Medulla oblongata (tissue), 1 donor: Measurements from ENCODE around the gene ARPIN.
A peak's percentile ranks its signal among the peaks of the same experiment; 100 is the strongest.
"Not testable (repeated sequence)": the region's sequence is repeated elsewhere in the genome, so short reads cannot be mapped to it uniquely, and the experiment has no call there.

Experiments used
- DNase-seq: peaks from one replicate; pipeline ENCODE4 v3.0.0-alpha.2; 2015; ENCODE audit errors: extremely low spot score

Gene ARPIN

DNA sequence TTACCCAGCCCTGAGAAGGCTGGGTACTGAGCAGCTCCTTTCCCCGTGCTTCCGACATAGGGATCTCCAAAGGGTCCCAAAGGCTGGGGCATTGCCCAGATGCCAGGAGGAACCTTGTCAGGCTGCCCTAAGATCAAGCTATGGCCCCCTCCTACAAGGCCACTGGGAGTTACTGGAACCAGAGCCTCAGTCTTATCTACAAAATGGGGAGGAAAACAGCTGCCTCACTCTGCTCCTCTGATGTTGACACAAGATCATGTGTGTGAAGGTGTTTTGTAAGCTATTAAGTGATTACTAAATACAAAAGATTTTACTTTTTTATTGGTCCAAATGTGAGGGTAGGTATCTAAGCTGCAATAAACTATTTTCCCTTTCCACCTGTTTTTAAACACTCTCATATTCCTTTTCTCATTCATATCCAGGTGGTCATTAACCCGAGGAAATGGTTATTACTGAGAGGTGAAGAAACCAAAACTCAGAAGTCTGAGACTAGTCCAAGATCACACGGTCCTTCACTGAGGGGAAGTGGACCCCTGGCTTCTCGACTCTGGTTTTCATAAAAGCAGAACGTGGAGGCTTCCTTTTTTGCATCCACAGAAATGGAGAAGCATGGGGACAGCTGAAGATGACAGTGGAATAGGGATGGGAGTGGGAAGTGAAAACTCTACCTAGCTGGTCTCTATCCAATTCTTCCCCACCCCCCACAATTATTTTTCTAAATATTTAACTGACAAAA lies 1.7 kb downstream of the ARPIN start:
- peak; percentile 63 for DNase-seq

DNA sequence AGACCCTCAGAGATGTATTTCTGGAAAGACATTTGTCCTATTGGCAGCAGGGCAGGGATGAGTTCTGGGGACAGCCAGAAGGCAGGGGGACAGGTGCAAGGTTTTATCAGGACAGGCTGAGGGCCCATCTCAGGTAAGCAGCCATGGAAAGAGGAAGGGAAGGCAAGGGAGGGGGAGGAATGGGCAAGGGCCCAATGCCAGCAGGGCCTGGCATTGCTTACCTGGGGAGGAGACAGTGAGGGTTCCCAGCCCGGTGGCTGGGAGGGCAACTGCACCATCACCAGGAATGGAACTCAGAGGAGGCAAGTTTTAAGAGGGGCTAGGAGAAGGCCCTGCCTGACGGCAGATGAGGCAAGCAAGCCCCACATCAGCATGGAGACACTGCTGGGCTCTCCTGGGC lies 3.1 kb downstream of the ARPIN start:
- no peak for DNase-seq

DNA sequence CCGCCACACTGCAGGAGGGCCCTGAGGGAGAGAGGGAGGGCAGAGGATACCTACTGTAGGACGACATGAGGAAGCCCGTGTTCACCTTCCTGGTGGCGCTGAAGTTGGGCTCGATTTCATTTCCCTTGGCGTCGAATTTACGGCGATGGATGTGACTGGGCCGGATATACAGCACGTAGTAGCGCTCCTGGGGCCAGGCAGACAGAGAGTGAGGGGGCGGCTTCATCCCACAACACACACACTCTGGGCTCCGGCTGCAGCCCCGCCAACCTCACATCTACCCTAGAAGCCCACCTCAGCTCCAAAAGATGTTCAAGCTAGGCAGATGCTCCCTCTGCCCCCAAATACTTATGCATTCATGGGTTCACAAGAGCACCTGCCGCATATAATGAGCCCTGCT lies 4.5 kb downstream of the ARPIN start:
- no peak for DNase-seq

DNA sequence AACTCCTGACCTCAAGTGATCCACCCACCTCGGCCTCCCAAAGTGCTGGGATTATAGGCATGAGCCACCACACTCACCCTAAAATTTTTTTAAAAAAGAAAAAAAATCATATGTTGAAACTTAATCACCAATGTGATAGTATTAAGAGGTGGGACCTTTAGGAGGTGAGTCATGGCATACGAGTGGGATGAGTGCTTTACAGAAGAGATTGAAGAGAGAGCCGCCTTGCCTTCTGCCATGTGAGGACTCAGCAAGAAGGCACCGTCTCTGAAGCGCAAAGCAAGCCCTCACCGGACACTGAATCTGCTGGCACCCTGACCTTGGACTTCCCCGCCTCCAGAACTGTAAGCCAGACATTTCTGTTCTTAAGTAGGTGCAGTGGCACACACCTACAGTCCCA lies 5.5 kb downstream of the ARPIN start:
- no peak for DNase-seq

DNA sequence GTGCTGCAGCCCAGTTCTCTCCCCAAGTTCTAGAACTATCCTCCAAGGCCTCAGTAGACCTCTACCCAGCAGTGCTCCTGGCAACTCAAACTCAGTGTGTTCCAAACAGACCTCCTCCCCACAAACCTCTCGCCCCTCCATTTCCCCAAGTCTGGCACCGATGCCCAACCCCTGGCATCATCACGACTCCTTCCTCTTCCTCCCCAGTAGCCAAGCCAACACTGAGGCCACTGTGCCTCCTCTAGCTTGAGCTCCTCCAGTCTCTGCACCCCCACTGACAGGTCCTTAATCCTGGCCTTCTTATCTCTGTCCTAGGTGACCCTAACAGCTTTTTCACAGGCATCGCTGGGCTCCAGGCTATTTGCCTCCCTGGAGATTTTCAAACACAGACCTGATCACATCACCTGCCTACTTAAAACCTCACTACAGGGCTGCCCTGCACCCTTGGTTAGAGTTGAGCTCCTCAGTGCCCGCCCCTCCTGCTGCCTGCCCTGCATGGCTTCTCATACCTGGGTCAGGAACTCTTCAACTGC lies 6.8 kb downstream of the ARPIN start:
- no peak for DNase-seq

DNA sequence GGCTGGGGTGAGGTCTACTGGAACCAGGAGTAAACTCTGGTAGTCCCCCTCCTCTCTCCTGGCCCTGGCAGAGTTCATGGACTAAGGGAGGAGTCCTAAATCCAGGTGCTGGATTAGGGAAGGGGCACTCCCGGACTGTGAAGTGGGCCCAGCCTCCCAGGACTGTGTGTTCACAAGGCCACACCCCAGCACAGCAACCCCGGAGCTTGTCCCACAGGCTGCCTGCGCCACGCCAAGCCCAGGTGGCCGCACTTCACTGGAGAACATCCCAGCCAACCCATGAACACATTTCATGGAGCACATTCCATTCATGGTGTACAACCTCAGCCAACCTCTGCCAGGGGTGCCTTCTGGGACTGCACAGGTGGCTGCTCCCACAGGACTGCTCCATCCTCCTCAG lies 8.2 kb downstream of the ARPIN start:
- DNase-seq, result no peak

DNA sequence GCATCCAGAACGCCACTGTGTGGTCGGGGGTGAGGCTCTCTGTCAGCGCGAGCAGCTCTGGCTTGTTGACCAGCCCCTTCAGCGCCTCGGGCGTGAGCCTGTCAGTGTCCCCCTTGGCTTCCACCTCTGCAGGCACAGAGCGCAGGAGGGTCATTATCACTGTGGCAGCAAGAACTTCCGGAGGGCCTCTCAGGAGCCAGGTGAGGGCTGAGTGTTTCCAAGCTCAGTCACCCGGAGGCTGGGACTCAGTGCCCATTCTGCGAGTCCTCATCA lies 9.0 kb downstream of the ARPIN start:
- DNase-seq, result no peak

DNA sequence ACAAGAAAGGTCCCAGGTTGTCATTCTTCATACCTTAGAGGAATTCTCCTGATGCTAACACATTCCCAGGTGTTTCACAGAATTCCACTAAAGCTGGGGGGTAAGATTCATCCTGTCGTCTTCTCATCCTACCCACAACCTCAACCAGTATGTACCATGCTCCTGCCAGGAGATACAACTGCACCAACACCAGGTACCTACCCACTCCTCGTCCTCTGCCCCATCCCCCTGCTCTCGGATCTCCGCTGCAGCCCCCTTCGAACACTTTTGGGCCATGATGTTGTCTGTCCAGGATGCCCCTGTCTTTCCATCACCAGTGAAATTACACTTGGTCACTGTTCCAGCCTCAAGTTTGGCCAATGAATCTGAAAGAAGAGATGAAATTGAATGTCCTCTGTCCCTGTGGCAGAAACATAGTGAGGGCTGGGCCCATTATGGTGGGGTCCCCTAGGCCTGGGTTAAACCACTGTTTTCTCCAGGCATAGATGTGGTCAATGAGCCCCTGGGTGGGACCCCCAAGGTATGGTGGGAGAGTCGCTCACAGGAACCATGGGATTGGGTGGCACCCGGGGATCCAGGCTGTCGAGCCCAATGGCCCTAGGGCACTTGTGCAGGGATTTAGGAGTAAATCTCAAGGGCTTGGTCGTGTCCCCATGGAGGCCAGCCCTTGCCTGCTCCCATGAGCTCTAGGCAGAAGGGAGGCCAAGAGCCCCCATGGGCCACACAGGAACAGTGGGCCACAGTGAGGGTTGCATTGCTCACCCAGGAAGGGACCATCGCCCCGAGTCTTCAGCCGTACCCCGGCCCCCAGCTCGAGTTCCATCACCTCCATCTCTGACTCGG lies 9.5 kb downstream of the ARPIN start:
- no peak for DNase-seq

DNA sequence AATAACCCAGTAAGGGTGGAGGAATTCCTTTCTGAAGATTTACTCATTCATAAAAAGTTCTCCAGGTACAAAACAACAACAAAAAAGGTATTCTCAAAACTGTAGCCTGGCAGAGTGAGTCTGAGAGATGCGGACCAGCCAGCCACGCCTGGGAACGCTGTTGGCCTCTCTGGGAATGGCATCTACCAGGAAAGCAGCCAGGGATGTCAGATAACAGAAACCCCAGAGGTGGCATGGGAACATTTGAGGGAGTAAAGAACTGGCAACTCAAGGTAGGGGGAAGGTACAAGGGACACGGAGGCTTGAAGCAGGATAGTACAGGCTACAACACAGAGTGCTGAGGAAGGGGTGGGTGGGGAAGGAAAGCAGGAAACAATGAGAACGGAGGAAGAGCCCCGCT lies 11.9 kb downstream of the ARPIN start:
- no peak for DNase-seq

DNA sequence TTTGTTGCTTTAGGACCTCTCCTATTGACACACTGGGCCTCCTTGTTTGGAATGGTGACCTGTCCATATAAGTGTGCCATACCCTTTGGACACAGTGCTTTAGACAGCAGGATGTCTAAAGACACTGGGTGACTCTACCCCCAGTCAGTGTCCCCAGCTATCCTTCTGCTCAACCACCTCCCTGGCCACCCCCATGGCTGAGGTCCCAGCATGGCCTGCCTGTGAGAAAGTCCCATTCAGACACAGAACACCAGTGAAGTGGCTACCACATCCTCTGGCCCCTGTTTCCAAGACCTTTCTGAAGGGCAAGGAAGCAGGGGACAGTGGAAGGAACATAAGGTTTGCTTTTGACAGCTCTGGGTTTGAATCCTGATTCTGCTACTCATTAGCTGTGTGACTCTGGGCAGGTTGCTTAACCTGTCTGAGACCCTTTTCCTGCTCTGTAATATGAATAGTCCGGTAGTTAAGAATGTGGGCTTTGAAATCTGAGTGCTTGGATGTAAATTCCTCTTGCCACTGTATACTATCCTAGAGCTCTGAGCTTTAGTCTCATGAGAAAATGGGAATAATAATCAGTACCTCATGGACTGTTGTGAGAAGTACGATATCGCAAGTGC lies 12.7 kb downstream of the ARPIN start:
- DNase-seq, result no peak

DNA sequence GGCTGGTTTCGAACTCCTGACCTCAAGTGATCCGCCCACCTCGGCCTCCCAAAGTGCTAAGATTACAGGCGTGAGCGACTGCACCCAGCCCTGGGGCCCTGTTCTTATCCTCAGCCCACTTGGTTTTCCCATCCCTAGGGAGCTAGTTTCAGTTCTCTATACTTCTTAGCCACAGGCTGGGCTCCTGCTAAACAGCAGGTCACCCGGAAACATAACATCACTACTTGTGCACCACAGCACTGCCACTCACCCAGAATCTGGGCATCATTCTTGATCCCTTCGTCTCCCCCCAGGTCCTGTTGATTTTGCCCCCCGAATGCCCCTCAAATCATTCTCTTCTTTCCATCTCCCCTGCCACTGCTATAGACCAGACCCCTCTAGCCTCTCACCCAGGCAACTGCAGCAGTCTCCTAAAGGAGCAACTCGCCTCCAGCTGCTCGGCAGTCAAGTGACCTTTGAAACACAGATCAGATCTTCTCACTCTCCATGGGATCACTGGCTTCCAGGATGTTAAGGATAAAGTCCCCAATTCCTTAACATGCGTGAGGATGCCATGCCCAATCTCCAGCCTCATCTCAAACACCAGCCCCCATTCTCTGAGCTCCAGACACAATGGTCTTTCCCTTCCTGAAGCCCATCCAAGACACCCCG lies 13.3 kb downstream of the ARPIN start:
- peak; percentile 33 for DNase-seq

DNA sequence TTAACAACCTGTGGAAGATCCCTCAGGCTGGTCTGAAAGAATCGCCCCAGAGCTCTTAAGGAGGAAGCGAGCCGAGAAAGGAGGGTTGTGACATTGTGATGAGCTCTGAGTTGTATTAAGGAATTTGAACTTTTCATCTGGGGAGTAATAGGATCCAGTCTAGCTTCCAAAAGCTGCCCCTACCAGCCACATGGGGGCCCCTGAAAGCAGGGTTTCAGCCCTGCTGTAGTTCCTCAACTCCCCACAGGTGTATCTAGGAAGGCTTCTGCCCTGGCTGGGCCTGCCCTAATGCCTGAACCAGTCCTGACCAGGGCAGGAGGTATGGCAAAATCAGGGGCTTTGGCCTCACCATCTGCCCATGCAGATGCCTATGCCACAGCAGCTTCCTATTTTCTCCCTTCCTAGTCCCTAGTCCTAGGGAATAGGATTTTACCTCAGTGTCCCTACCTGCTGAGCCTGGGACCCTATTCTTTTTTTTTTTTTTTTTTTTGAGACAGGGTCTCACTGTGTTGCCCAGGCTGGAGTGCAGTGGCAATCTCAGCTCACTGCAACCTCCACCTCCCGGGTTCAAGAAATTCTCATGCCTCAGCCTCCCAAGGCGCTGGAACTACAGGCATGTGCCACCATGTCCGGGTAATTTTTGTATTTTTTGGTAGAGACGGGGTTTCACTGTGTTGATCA lies 14.0 kb downstream of the ARPIN start:
- peak; percentile 10 for DNase-seq

DNA sequence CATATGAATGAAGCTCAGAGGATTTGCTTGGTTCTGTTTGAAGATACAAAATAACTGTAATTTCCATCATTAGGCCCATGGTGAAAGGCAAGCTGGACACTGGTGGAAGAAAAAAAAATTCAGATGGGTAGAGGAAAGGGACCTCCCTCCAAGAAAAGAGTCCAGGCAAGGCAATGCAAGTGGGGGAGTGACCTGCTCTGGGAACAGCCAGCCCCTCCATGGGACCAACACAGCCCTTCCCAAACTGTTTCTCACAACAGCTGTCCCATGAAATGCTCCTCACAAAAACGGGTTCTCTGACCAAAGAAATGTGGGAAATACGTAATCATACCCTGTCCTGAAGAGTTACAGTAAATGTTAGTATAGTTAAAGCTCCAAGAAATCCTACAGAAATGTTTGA lies 14.6 kb downstream of the ARPIN start:
- DNase-seq, result no peak

DNA sequence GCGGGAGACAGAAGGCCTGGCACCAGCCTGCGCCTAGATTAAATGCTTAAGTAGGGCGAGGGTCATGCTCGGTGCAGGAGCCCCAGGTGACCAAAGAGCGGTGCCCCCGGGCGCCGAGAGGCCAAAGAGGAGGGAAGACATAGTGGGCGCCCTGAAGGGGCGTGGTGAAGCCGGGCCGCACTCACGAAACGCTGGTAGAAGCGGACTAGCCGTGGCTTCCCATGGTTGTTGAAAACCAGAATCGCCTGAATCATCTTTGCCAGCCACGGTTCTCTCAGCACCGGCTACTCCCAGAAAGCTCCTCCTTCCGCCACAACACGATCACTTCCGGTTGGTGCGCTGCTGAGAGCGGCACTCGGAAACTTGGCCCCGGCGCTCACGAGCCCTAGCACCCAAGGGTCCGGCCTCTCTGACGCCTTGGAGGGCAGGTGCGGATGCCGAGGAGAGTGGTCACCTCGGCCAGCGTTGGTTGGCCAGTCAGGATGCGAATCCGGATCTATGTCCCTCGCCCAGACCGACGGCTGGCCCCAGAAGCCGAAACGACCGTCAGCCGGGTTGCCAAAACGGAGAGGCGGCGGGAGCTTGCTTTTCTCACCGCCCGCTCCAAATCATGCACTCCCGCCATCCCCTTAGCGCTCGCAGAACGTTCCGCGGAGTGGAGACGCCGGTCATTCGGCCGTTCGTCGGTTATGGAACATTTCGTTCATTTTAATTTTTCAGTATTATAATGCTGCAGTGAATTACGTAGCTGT lies 18.9 kb downstream of the ARPIN start, which contains the start of gene AP3S2:
Gene AP3S2 (minus strand): TSS at position 299 of the 752 bp plus-strand sequence. CDS start 45 bp downstream, at position 254.
- DNase-seq, result peak; percentile 94

DNA sequence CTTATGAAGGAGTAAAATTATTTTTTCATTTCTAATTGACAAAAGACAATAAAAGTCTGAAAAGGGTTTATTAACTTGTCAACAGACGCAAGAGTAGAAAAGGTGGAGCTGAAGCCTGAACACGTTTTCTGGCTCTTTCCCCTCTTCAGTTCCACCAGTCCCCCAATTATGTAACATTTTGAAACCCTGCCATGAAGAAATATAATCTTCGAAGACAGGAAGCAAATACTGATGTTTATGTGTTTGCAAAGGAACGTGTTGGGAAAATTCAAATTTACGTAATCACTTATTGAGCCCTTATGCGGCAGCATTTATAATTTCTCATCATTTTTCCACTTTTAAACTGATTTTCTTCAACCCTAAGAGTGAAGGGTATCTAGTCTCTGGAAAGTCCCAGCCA lies 19.7 kb downstream of the ARPIN start:
- no peak for DNase-seq

DNA sequence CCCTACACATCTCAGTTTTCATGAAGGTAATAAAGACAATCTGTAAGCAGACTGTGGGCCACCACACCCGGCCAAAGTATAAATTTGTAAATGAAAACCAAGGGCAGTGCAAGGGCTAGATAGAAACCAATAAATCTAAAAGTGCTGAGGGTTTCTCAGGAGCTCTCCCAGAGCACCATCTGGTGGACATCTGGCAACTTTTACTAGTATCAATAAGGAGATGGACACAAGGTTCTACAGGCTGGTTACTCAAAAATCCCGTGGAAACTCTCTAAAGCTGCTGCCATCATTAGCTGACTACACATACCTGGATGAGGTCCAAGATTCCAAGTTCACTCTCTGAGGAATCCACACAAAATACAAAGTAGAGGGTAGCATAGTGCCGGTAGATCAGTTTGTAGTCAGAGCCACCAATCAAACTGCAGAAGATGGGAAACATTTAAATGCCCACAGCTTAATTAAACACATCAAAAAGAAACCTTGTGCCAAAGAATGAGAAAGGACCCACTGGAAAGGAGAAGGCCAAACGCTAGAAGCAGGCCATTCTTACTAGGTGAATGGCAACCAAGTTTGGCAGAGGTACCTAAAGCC lies 24.4 kb downstream of the ARPIN start:
- no peak for DNase-seq

DNA sequence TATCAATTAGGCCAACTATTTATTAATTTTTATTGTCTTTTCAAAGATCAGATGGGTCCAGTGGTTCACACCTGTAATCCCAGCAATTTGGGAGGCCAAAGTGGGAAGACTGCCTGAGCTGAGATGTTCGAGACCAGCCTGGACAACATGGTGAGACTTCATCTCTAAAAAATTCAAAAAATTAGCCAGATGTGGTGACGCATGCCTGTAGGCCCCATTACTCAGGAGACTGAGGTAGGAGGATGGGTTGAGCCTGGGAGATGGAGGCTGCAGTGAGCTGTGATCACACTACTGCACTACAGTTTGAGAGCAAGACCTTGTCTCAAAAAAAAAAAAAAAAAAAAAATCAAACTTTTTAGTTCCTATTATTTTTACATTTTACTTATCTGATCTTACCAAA lies 27.1 kb downstream of the ARPIN start:
- DNase-seq, result no peak

DNA sequence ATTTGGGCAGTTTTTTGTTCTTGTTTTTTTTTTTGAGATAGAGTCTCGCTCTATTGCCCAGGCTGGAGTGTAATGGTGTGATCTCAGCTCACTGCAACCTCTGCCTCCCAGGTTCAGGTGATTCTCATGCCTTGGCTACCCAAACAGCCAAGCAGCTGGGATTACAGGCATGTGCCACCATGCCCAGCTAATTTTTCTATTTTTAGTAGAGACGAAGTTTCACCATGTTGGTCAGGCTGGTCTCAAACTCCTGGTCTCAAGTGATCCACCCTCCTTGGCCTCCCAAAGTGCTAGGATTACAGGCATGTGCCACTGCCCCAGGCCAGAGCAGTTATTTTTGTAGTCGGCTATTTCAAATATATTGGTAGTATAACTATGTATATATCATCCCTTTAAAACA lies 27.6 kb downstream of the ARPIN start:
- not testable (repeated sequence) for DNase-seq

DNA sequence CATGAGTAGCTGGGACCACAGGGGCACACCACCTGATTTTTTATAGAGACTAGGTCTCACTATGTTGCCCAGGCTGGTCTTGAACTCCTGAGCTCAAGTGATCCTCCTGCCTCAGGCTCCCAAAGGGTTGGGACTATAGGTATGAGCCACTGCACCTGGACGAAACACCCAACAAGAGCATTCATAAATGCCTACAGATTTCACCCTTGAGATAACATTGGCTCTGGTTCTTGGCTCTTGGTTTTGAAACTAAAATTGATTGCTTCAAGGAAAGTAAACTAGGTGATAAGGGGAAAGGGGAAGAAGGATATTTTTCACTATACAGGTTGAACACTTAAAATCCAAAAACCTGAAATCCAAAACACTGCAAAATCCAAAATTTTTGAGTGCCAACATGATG lies 29.2 kb downstream of the ARPIN start:
- DNase-seq, result no peak

DNA sequence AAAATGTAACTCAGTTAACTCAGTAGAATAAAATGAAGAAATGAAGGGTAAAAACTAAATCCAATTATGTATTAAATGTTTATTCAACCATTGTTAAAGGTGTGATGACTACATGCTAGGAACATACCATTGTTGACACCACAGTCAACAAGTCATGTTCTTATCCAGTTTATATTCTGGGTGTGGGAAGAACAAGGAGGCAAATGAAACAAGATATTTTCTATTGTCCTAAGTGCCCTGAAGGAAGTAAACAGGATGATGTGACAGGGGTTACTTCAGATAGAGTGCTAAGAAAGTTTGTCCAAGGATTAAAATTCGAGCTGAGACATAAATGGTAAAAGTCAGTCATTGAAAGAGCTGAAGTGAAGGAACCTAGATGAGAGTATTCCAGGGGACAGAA lies 32.0 kb downstream of the ARPIN start:
- no peak for DNase-seq

DNA sequence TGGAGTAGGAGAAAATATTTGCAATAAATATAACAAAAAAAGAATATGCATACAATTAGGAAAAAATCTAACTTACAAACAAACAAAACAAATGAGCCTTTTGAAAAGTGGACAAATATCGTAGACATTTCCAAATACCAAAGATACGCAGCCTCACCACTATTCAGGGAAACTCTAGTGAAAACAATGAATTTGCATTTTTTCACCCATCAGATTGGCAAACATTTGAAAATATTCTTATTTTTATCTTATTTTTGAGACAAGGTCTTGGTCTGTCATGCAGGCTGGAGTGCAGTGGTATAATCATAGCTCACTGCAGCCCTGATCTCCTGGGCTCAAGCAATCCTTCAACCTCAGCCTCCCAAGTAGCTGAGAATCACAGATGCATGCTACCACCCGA lies 34.4 kb downstream of the ARPIN start:
- no peak for DNase-seq
